Gastroesophageal sphincter (tissue), 3 donors: ENCODE measurements around the gene HDDC3.

Experiments
- CTCF ChIP-seq, 4 experiments: fragments of 200-600 bp in 2 of 4; fragments of 450-650 bp in 2 of 4; sonication (generic) in 1 of 4; IDR thresholded peaks; one replicate each; pipeline ENCODE4 v1.5.1; 2017 to 2019; ENCODE audit warnings: antibody characterized with exemption in 4 of 4, mild to moderate bottlenecking in 2 of 4, moderate library complexity in 2 of 4
- EP300 ChIP-seq: sonication (generic); formaldehyde crosslinking; IDR thresholded peaks from one replicate; pipeline ENCODE4 v1.6.1; 2017; ENCODE audit warnings: antibody characterized with exemption, mild to moderate bottlenecking
- POLR2A ChIP-seq, 2 donors: fragments of 450-650 bp; IDR thresholded peaks; one replicate each; pipeline ENCODE4 v1.6.1; 2017; ENCODE audit warnings: antibody characterized with exemption in 2 of 2, mild to moderate bottlenecking in 2 of 2, moderate library complexity in 1 of 2
- POLR2AphosphoS5 ChIP-seq: sonication (generic); formaldehyde crosslinking; IDR thresholded peaks from one replicate; pipeline ENCODE4 v1.6.1; 2017; ENCODE audit warnings: antibody characterized with exemption

DNA sequence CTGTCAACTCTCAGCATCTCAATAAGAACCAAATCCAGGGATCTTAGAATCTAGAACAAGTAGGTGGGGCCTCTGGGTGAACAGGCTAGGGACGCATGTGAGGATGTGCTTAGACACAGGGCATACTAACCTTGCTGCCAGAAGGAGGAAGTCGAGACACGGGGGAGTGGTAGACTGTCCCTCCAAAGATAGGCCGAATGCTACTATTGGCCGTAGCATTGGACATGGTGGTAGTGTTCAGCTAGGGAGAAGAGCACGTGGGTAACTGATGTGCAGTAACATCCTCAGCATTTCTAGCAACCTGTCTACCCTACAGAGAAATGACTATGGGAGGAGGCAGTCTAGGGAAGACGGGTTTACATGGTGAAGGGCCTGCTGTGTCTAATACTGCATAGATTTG, 37.9 kb upstream of the HDDC3 start:
- TF ChIP-seq EP300, result no peak
- TF ChIP-seq POLR2AphosphoS5, result no peak
- no peak for TF ChIP-seq CTCF (IDR thresholded peaks at IDR 0.05)
- no peak for TF ChIP-seq POLR2A (IDR thresholded peaks at IDR 0.05)
